Panc1 (cell line): ENCODE data around the gene ZWINT.

Source experiments
- CTCF ChIP-seq: fragments of 450-650 bp; IDR thresholded peaks from 2 replicates; pipeline ENCODE4 v1.5.1; 2017; ENCODE audit warnings: mild to moderate bottlenecking
- POLR2AphosphoS5 ChIP-seq: IDR thresholded peaks from 2 replicates; pipeline ENCODE4 v1.6.1; 2012; ENCODE audit warnings: mild to moderate bottlenecking, low read depth, low read length, moderate library complexity

- TF ChIP-seq CTCF (no peak), POLR2AphosphoS5 (no peak)
Measured at GRCh38 chr10:56327118-56327517, 33.9 kb downstream of the ZWINT start.
